Retinal pigment epithelial cell (primary cell): ENCODE data around the gene SGPP2.

Experiments used
- DNase-seq: peaks from one replicate; pipeline ENCODE4 v3.0.0-alpha.2; 2010; ENCODE audit warnings: low read depth
- H3K4me3 ChIP-seq: 2 replicates; pipeline ENCODE4 v1.5.1; 2011; ENCODE audit warnings: mild to moderate bottlenecking, low read length, control low read depth, moderate library complexity
- TF ChIP-seq, protein P1 (sequence below): conservative IDR thresholded peaks from 2 replicates; pipeline ENCODE4 v1.5.1; 2011; ENCODE audit warnings: low read depth, low read length, control low read depth, inconsistent platforms

SGPP2 gene

DNA sequence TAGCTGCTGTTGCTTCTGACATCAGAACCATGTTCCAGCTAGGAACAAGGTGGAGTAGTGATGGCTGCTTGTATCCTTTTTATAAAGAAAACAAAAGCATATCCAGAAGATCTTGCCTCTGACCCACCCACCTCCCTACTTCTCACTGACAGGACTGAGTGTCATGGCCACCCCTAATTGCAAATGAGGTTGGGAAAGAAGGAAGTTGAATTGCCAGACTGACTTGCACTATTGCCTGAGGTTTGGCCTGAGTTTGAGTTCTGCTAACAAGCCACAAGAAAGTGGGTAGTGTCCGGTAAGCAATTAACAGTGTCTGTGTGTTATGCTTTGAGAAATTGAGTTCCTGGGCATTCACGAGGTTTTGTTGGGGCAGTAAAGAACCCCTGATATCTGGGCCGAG, 22.8 kb downstream of the SGPP2 start:
- TF ChIP-seq, protein P1, sequence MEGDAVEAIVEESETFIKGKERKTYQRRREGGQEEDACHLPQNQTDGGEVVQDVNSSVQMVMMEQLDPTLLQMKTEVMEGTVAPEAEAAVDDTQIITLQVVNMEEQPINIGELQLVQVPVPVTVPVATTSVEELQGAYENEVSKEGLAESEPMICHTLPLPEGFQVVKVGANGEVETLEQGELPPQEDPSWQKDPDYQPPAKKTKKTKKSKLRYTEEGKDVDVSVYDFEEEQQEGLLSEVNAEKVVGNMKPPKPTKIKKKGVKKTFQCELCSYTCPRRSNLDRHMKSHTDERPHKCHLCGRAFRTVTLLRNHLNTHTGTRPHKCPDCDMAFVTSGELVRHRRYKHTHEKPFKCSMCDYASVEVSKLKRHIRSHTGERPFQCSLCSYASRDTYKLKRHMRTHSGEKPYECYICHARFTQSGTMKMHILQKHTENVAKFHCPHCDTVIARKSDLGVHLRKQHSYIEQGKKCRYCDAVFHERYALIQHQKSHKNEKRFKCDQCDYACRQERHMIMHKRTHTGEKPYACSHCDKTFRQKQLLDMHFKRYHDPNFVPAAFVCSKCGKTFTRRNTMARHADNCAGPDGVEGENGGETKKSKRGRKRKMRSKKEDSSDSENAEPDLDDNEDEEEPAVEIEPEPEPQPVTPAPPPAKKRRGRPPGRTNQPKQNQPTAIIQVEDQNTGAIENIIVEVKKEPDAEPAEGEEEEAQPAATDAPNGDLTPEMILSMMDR = no peak
- DNase-seq = no peak
- no peak overlapping the region for H3K4me3 ChIP-seq

DNA sequence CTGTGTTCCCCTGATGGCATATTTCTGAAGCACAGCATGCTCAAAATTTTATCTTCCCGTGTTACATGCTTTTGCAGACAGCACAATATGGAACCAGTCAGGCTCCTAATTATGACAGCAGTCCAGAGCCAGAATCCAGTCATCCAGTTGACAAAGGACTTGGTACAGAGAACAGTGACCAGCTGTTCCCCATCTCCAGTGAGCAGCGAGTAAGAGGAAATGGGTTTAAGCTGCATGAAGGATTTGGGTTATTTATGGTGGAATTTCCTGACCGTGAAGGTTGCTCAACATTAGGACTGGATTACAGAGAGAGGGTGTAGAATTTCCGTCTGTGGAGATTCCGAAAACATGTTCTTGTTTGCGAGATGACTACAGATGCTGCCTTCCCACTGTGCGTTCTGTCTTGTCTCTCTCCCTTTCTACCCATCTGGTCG, 24.4 kb downstream of the SGPP2 start:
- TF ChIP-seq, protein P1 = no peak
- H3K4me3 ChIP-seq = no peak overlapping the region
- no peak for DNase-seq

DNA sequence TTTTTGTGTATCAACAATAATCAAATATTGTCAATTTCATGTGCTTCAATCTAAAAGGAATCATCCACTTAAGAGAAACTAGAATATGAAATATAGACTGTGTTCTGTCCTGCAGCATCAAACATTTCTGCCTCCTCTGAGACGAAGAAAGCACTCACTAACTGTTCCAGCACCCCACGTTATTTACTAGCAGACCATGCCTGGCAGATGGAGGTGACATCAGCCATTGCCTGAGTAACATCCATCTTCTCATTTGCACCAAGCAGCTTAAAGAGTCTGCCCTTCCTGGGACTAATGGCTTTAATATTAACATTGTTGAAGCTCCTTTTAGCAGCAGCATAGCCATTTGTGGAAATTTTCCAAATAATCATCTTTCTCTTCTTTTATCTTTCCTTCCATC, 25.7 kb downstream of the SGPP2 start:
- no peak overlapping the region for H3K4me3 ChIP-seq
- no peak for DNase-seq
- TF ChIP-seq, protein P1 = no peak

DNA sequence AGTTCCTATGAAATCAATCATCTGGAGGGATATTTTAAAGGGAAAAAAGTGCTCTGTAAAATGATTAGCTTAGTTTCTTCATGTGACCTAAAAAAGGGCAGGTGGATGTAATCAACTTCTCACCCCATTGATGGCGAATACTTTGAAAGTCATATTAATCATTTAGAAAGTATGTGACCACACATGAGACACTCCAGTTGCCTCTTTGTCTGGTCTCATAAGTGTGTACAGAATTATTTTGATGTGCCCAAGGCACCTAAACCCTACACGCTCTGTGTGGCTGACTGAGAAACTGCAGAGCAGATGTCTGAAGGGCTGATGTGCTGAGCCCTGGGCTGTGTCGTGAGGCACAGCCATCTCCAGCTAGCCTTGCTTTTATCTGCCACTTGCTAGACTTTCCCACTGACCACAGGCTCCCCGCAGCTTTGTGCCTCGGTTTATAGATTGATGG, 26.9 kb downstream of the SGPP2 start:
- TF ChIP-seq, protein P1 = no peak
- DNase-seq = no peak
- no peak overlapping the region for H3K4me3 ChIP-seq

DNA sequence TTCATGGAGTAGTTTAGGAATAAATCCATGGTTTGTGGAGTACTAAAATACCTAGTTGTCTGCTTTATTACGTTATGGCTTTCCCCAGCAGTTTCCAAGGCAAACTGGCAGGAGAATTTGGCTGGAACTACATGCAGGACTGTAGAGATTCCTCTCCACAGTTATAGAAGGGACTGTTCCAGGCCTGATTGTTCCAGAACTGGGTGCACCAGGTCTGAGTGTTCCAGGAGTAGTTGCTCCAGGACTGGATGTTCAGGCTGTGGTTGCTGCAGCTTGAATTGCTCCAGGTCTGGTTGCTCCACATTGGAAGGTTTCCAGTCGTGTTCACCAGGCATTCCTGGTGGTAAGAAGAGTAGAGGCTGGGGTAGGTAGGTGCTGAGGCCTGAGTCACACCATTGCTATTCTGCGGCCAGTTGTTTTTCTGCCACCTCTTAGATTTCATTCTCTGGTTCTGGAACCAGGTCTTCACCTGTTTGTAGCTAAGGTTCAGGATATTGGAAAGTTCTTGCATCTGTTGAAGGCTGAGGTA, 28.1 kb downstream of the SGPP2 start:
- DNase-seq = no peak
- H3K4me3 ChIP-seq = no peak overlapping the region
- TF ChIP-seq, protein P1 = no peak

DNA sequence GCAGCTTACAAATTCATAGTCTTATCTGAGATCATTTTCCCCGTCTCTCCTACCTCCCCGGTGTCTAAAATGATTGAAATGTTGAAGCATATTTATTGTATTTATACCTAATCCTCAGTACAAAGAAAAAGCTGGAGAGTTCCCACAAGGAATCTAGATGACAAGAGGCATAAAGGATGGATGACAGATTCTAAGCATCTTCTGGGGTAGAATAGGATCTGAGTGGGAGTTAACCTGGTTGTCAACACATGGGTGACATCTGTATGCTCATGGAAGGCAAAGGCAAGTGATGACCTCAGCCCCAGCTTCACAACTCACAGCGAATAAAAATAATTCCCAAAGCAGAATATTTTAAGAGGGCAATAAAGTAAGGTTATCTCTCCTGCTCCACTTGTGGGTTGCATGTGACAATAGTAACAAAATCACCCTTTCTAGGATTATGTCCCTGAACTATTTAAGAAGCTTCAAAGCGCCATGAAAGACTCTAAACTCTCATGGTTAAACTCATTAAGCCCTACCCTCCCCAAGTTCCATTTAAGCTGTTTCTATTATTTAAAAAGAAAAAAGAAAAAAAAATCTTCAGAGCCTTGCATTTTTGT, 32.2 kb downstream of the SGPP2 start:
- TF ChIP-seq, protein P1 = no peak

DNA sequence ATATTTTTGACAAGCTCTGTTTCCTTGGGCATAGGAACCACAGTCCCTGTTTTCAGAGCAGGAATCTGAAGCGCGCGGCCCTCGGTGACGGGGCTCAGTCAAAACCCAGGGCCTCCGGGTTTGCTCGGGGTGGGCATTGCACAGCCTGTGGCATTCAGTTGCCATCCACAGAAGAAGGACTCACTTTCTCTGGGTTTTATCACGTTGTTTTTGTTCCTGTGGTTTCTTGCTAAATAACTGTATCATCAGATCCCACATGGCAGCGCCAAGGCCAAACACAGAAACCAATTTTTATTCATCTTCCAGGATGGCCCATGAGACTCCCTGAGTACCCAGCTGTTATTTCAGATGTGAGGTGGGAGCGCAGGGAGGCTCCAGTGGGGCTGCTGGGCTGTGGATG, 35.6 kb downstream of the SGPP2 start:
- no peak overlapping the region for H3K4me3 ChIP-seq
- no peak for DNase-seq
- TF ChIP-seq, protein P1 = no peak

More for the DNA sequence above, 32.2 kb downstream of the SGPP2 start:
- DNase-seq = no peak
- no peak overlapping the region for H3K4me3 ChIP-seq
